Measurements from ENCODE around the gene CDH4.
"Not testable (repeated sequence)": the region's sequence is repeated elsewhere in the genome, so short reads cannot be mapped to it uniquely, and the experiment has no call there.

CDH4 gene

DNA sequence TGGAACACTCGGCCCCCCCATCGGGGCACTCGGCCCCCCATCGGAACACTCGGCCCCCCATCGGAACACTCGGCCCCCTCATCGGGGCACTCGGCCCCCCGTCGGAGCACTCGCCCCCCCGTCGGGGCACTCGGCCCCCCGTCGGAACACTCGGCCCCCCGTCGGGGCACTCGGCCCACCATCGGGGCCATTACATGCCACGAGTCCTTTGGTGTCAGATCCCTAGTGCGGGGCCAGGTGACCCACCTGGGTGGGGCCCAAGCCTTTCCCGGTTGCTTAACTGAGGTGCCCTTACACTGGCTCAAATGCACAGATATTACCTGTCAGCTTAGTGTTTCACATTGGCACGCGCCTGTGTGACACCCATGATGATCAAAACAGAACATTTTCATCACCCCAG, 717.7 kb downstream of the CDH4 start:
- peaks cover 9% of the 10 kb centered on the region for H3K36me3 ChIP-seq (ENCODE audit: control insufficient read depth, insufficient read depth, low read length)
- H3K9ac ChIP-seq (ENCODE audit: low read length): no peak overlapping the region
- H3K27ac ChIP-seq (ENCODE audit: low read depth, low read length): no peak overlapping the region
- H3K4me3 ChIP-seq (ENCODE audit: low read length): no peak overlapping the region
- no peaks in the 10 kb centered on the region for H3K4me1 ChIP-seq (ENCODE audit: control insufficient read depth, insufficient read depth, low read length)
- peaks cover 4% of the 10 kb centered on the region for H3K27me3 ChIP-seq (ENCODE audit: control insufficient read depth, insufficient read depth, low read length)

DNA sequence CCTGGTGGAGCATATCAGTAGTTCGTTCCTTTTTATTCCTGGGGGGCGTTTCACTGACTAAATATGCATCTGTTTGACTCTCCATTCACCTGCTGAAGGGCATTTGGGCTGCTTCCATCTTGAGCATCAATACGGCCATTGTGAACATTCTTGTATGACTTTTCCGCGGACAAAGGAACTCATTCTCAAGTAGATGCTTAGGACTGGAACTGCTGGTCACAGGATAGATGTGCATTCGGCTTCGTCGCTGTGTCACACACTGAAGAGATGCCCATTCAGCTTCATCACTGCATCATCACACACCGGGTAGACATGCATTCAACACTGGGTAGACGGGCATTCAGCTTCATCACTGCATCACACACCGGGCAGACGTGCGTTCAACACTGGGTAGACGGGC, 718.3 kb downstream of the CDH4 start:
- Histone ChIP-seq H3K9ac (ENCODE audit: low read length) (no peak overlapping the region), H3K36me3 (ENCODE audit: control insufficient read depth, insufficient read depth, low read length) (peaks cover 9% of the 10 kb centered on the region), H3K4me3 (ENCODE audit: low read length) (no peak overlapping the region), H3K4me1 (ENCODE audit: control insufficient read depth, insufficient read depth, low read length) (no peaks in the 10 kb centered on the region), H3K27me3 (ENCODE audit: control insufficient read depth, insufficient read depth, low read length) (peaks cover 4% of the 10 kb centered on the region), H3K27ac (ENCODE audit: low read depth, low read length) (no peak overlapping the region)

DNA sequence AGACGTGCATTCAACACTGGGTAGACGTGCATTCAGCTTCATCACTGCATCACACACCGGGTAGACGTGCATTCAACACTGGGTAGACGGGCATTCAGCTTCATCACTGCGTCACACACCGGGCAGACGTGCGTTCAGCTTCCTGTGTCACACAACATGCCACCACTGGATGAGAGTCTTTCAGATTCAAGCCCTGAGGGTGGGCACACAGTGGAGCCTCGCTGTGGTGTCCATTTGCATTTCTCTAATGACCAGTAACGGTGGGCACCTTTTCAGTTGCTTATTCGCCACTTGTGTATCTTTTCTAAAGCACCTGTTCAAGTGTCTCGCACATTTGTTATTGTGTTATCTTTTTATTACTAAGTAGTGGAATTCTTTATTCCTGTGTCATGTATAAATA, 719.5 kb downstream of the CDH4 start:
- not testable (repeated sequence) for H3K4me3 ChIP-seq (ENCODE audit: low read length); H3K27me3 ChIP-seq (ENCODE audit: control insufficient read depth, insufficient read depth, low read length); H3K9ac ChIP-seq (ENCODE audit: low read length); H3K27ac ChIP-seq (ENCODE audit: low read depth, low read length); H3K4me1 ChIP-seq (ENCODE audit: control insufficient read depth, insufficient read depth, low read length)
- peaks cover 14% of the 10 kb centered on the region for H3K36me3 ChIP-seq (ENCODE audit: control insufficient read depth, insufficient read depth, low read length)

DNA sequence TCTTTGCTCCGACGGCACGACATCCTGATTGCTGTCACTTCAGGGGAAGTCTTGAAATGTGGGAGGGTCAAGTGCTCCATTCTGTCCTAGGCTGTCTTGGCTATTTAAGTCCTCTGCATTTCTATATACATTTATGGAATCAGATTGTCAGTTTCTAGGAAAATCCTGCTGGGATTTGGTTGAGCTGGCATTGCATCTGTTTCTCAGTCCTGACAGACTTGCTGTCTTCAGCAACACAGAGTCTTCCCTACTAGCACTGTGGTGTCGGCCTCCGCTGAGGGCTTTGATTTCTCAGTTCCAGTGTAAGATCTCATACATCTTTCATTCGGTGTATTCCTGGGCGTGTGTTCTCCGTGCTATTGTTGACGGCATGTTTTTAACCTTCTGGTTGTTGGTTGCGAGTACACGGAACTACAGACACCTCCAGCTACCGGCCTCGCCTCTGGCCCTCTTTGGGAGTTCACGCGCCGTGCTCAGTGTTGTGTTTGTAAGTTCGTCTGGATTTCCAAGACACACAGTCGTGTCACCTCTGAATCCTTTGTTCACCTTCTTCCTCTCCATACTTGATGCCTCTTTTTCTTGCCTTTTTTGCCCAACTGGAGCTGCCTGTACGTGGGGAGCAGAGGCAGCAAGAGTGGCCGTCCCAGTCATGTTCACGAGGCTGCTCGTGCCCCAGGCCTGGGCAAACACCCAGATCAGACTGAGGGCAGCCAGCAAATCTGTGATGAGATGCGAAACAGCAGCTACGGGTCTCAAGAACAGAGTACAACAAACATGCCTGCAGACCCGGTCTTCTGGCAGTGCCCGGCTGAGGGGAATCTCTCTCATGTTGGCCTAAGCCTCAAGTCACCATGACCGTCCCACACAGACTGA, 720.8 kb downstream of the CDH4 start:
- Histone ChIP-seq H3K27ac (ENCODE audit: low read depth, low read length) (no peak overlapping the region), H3K27me3 (ENCODE audit: control insufficient read depth, insufficient read depth, low read length) (no peaks in the 10 kb centered on the region), H3K36me3 (ENCODE audit: control insufficient read depth, insufficient read depth, low read length) (peaks cover 14% of the 10 kb centered on the region), H3K4me1 (ENCODE audit: control insufficient read depth, insufficient read depth, low read length) (no peaks in the 10 kb centered on the region), H3K9ac (ENCODE audit: low read length) (no peak overlapping the region), H3K4me3 (ENCODE audit: low read length) (no peak overlapping the region)

DNA sequence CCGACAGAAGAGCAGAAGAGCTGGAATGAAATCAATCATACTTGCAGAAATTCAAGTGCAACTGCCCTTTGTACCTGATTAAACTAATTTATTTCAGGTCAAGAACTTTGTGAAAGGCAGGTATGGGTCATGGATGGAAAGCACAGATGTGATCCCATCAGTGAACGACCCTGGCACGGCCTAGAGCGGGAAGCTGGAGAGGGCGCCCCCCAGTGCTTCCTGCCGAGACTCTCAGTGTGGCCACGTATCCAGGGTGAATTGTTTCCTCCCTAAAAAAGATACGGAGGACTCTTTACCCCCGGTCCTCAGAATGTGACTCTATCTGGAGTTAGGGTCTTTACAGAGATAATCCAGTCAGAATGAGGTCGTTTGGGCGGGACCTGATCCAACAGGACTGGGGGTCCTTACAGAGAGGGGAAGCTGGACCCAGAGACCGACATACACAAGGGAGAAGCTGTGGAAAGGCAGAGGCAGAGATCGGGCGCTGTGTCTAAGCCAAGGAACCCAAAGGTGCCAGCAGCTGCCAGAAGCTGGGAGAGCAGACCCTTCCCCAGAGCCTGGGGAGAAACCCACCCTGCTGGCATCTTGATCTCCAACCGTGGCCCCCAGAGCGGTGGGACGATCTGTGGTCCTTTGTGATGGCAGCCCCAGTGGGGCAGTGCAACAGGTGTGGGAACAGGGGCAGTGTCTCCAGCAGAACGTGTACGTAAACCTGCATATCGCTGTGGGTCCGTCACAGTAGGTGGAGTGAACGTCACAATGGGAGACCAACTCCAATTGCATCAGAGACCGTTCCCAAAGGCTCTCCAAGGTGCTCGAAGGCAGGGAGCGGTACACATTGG, 721.7 kb downstream of the CDH4 start:
- Histone ChIP-seq H3K27me3 (ENCODE audit: control insufficient read depth, insufficient read depth, low read length) (no peaks in the 10 kb centered on the region), H3K4me1 (ENCODE audit: control insufficient read depth, insufficient read depth, low read length) (no peaks in the 10 kb centered on the region), H3K27ac (ENCODE audit: low read depth, low read length) (no peak overlapping the region), H3K36me3 (ENCODE audit: control insufficient read depth, insufficient read depth, low read length) (peaks cover 14% of the 10 kb centered on the region), H3K9ac (ENCODE audit: low read length) (no peak overlapping the region), H3K4me3 (ENCODE audit: low read length) (no peak overlapping the region)

DNA sequence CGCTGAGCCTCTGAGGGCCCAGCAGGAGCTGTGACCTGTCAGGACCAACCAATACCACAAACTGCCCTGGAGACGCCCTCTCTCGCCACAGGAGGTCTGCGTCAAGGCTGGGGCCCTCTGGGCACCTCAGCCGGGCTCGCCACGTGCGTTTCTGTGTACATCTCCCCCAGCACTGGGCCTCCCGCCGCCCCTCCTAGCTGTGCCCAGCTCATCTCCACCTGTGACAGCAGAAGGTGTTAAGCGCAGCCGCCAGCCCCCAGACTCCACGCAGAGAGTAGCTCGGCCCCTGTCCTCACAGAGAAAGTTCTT, 722.2 kb downstream of the CDH4 start:
- Histone ChIP-seq H3K4me3 (ENCODE audit: low read length) (no peak overlapping the region), H3K4me1 (ENCODE audit: control insufficient read depth, insufficient read depth, low read length) (no peaks in the 10 kb centered on the region), H3K9ac (ENCODE audit: low read length) (no peak overlapping the region), H3K27me3 (ENCODE audit: control insufficient read depth, insufficient read depth, low read length) (no peaks in the 10 kb centered on the region), H3K36me3 (ENCODE audit: control insufficient read depth, insufficient read depth, low read length) (peaks cover 14% of the 10 kb centered on the region), H3K27ac (ENCODE audit: low read depth, low read length) (no peak overlapping the region)

DNA sequence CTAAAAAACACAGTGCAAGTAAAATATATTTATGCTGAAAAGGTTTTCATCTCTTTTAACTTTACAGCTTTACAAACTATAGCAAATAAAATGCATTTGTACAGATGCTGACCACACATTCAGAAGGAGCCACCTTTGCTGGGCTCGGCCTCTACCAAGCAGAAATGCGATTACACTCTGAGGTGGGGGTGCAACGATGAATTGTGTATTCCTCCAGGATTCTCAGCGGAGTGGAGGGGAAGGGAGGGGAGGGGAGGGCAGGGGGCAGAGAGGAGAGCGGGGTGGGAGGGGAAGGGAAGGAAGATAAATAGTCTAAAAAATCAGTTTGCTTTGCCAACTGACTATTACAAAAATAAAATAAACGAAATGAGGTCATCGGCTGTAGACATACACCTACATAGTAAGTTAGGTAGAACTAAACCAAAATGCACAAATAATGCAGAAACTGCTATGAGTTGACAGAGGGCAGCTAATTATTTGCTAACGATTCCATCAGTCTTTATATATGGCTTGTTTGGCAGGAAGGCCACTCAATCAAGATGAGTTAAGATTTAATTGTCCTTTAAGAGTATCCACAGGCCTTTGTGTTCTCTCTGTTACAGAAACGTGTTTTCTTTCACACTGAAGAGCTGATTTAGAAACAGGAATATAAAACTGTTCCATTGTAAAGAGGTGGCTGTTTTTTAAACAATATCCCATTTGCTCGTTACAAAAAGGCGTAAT, 723.5 kb downstream of the CDH4 start:
- Histone ChIP-seq H3K36me3 (ENCODE audit: control insufficient read depth, insufficient read depth, low read length) (peaks cover 14% of the 10 kb centered on the region), H3K27ac (ENCODE audit: low read depth, low read length) (no peak overlapping the region), H3K4me1 (ENCODE audit: control insufficient read depth, insufficient read depth, low read length) (no peaks in the 10 kb centered on the region), H3K27me3 (ENCODE audit: control insufficient read depth, insufficient read depth, low read length) (no peaks in the 10 kb centered on the region), H3K4me3 (ENCODE audit: low read length) (no peak overlapping the region), H3K9ac (ENCODE audit: low read length) (no peak overlapping the region)

DNA sequence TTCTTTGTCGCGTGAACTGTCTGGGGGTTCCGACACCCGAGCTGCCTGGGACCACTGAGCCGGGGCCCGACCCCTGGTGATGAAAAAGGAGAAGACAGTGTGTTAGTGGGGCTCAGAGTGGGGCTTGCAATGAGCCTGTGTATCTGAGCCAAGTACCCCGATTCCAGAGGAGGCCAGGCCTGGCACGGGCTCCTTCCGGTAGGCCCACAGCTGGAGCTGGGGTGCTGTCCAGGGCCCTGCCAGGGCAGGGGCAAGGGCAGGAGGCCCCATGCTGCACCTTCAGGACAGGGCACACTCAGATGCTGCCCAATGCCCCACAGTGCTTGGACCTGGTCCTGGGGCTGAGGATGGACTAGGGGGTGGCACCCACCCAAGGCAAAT, 724.2 kb downstream of the CDH4 start:
- peaks cover 14% of the 10 kb centered on the region for H3K36me3 ChIP-seq (ENCODE audit: control insufficient read depth, insufficient read depth, low read length)
- H3K9ac ChIP-seq (ENCODE audit: low read length): no peak overlapping the region
- H3K27me3 ChIP-seq (ENCODE audit: control insufficient read depth, insufficient read depth, low read length): no peaks in the 10 kb centered on the region
- H3K4me3 ChIP-seq (ENCODE audit: low read length): no peak overlapping the region
- no peaks in the 10 kb centered on the region for H3K4me1 ChIP-seq (ENCODE audit: control insufficient read depth, insufficient read depth, low read length)
- no peak overlapping the region for H3K27ac ChIP-seq (ENCODE audit: low read depth, low read length)

DNA sequence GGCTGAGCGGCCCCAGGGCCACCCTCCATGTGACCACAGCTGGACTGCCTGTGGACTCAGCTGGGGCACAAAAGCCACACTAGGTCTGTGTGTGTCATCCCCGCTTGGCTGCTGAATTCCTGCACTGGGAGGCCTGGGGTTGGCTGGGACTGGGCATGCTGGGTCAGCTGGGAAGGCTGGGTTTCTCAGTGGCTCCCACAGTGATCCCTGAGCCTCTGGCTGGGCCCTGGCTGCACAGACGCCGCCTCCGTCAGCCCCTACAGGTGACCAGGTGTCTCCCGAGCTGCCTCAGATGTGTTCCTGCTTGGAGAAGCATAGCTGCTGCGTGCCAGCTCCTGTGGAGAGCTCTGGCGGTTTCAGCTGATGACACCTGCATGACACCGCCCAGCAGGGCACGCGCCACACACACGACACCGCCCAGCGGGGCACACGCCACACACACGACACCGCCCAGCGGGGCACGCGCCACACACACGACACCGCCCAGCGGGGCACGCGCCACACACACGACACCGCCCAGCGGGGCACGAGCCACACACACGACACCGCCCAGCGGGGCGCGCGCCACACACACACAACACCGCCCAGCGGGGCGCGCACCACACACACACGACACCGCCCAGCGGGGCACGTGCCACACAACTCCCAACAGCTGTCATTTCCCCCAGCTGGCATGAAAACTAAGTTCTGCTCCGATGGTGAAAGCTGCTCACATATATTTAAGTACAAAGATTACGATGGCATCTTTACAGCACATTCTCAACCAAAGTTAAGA, 724.8 kb downstream of the CDH4 start:
- Histone ChIP-seq H3K4me1 (ENCODE audit: control insufficient read depth, insufficient read depth, low read length) (no peaks in the 10 kb centered on the region), H3K9ac (ENCODE audit: low read length) (no peak overlapping the region), H3K36me3 (ENCODE audit: control insufficient read depth, insufficient read depth, low read length) (peaks cover 14% of the 10 kb centered on the region), H3K27ac (ENCODE audit: low read depth, low read length) (no peak overlapping the region), H3K27me3 (ENCODE audit: control insufficient read depth, insufficient read depth, low read length) (no peaks in the 10 kb centered on the region), H3K4me3 (ENCODE audit: low read length) (no peak overlapping the region)

DNA sequence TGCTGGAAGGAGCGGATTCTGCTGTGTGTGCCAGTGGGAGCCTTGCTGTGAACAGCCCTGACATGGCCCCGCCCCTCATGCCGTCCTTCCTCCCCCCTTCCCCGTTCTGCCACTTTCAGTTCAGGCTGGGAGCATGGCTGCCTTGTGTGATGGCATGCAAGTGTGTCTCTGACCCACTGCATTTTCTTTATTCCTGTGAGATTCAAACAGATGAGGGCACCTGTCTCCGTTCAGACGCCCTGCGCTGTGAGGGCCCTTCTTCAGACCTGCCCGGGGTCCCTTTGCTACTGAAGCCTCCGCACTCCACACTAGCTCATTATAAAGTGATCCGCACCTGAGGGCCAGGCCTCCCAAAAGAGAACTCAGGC, 725.3 kb downstream of the CDH4 start:
- Histone ChIP-seq H3K27me3 (ENCODE audit: control insufficient read depth, insufficient read depth, low read length) (no peaks in the 10 kb centered on the region), H3K9ac (ENCODE audit: low read length) (no peak overlapping the region), H3K27ac (ENCODE audit: low read depth, low read length) (no peak overlapping the region), H3K36me3 (ENCODE audit: control insufficient read depth, insufficient read depth, low read length) (peaks cover 14% of the 10 kb centered on the region), H3K4me3 (ENCODE audit: low read length) (no peak overlapping the region), H3K4me1 (ENCODE audit: control insufficient read depth, insufficient read depth, low read length) (no peaks in the 10 kb centered on the region)

DNA sequence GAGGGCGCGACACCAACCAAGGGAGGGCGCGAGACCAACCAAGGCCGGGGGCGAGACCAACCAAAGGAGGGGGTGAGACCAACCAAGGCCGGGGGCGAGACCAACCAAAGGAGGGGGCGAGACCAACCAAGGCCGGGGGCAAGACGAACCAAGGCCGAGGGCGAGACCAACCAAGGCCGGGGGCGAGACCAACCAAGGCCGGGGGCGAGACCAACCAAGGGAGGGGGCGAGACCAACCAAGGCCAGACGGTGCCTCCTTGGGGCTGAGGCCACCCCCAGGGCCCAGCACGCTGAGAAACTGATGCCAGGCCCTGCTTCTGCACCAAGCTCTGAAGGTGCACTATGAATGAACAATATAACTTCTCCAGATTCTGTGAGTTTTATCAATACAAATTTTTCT, 726.4 kb downstream of the CDH4 start:
- no peak overlapping the region for H3K9ac ChIP-seq (ENCODE audit: low read length)
- H3K4me1 ChIP-seq (ENCODE audit: control insufficient read depth, insufficient read depth, low read length): no peaks in the 10 kb centered on the region
- no peaks in the 10 kb centered on the region for H3K27me3 ChIP-seq (ENCODE audit: control insufficient read depth, insufficient read depth, low read length)
- no peak overlapping the region for H3K4me3 ChIP-seq (ENCODE audit: low read length)
- no peak overlapping the region for H3K27ac ChIP-seq (ENCODE audit: low read depth, low read length)
- peaks cover 11% of the 10 kb centered on the region for H3K36me3 ChIP-seq (ENCODE audit: control insufficient read depth, insufficient read depth, low read length)

DNA sequence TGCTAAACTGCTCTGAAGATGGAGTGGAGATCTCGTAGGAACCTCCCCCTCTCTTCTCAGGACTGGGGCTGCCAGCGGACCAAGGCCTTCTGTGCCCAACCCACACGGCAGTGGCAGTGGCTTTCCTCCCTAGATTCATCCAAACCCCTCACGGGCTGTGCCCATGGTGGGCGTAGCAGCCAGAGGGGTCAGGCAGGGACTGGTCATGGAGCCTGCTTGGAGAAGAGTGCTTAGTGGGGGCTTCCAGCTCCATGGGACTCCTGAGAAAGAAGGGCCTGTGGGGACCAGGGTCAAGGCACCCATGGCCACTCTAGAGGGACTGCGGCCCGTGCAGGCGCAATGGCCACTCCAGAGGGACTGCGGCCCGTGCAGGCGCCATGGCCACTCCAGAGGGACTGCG, 727.0 kb downstream of the CDH4 start:
- H3K36me3 ChIP-seq (ENCODE audit: control insufficient read depth, insufficient read depth, low read length): peaks cover 10% of the 10 kb centered on the region
- H3K4me3 ChIP-seq (ENCODE audit: low read length): no peak overlapping the region
- H3K4me1 ChIP-seq (ENCODE audit: control insufficient read depth, insufficient read depth, low read length): no peaks in the 10 kb centered on the region
- H3K27me3 ChIP-seq (ENCODE audit: control insufficient read depth, insufficient read depth, low read length): no peaks in the 10 kb centered on the region
- no peak overlapping the region for H3K27ac ChIP-seq (ENCODE audit: low read depth, low read length)
- H3K9ac ChIP-seq (ENCODE audit: low read length): no peak overlapping the region
